Left renal pelvis (tissue), 4 donors: Measurements from ENCODE around the gene TSPYL2. TPM values are rescaled to one million over a fixed set of nuclear protein-coding genes. Genes with fewer than 3 reads are reported as not detected.

Source experiments
- DNase-seq, 4 donors: peaks; one replicate each; pipeline ENCODE4 v3.0.0-alpha.2; 2013; ENCODE audit warnings: low read depth in 4 of 4, low spot score in 3 of 4
- polyA plus RNA-seq, 4 donors: library from polyadenylated mRNA; unstranded; fragments of 120-200 nt; gene quantifications; one replicate each; pipeline ENCODE4 v1.2.1, GENCODE V29; 2013; ENCODE audit not compliant: insufficient read length in 4 of 4

TSPYL2 gene
- polyA plus RNA-seq, 4 donors = 31.2 to 43.8 (median 34.5) TPM

GRCh38 chrX:53116101-53116500 is 33.9 kb downstream of the TSPYL2 start:
- no peak for DNase-seq

GRCh38 chrX:53122013-53122412 is 39.8 kb downstream of the TSPYL2 start:
- DNase-seq = no peak

GRCh38 chrX:53125506-53125905 is 43.3 kb downstream of the TSPYL2 start:
- DNase-seq = no peak

- no peak for DNase-seq
These were observed 44.2 kb downstream of the TSPYL2 start for GRCh38 chrX:53126377-53126776.

GRCh38 chrX:53128097-53128749 is 46.1 kb downstream of the TSPYL2 start:
- DNase-seq = no peak

GRCh38 chrX:53133400-53133799 is 51.2 kb downstream of the TSPYL2 start:
- no peak for DNase-seq

- DNase-seq = no peak
These were observed 53.4 kb downstream of the TSPYL2 start for GRCh38 chrX:53135581-53135980.

Other genes starting within 250 kb of the TSPYL2 start
- not detected for gene XAGE3, start 214.3 kb upstream of the TSPYL2 start, polyA plus RNA-seq
- 10 to 100 TPM; 12.1 to 22.5 (median 16.4) TPM for gene FAM156B, start 185.0 kb upstream of the TSPYL2 start, polyA plus RNA-seq
- gene FAM156A, start 123.8 kb upstream of the TSPYL2 start, polyA plus RNA-seq = 10 to 100 TPM; 21.5 to 42.1 (median 27.7) TPM
- gene GPR173, start 33.6 kb upstream of the TSPYL2 start, polyA plus RNA-seq = 10 to 100 TPM; 14.1 to 24.5 (median 17.1) TPM
- 10 to 100 TPM; 12.1 to 37.6 (median 26.7) TPM for gene KANTR, start 11.8 kb downstream of the TSPYL2 start, polyA plus RNA-seq
- gene KDM5C, start 142.8 kb downstream of the TSPYL2 start, polyA plus RNA-seq = 10 to 100 TPM; 61.3 to 76.7 (median 70.7) TPM
- gene IQSEC2, start 199.2 kb downstream of the TSPYL2 start, polyA plus RNA-seq = 10 to 100 TPM; 12.3 to 18.4 (median 13.7) TPM